Measurements from ENCODE around the gene LGMN. TPM values are rescaled to one million over a fixed set of nuclear protein-coding genes. Genes with fewer than 3 reads are reported as not detected.

LGMN gene
- total and polyA plus RNA-seq, 2 of the 13 experiments (the other 11 are each of a cell fraction or from before 2014, with no cell fraction given) = 28.9 to 76.4 TPM

DNA sequence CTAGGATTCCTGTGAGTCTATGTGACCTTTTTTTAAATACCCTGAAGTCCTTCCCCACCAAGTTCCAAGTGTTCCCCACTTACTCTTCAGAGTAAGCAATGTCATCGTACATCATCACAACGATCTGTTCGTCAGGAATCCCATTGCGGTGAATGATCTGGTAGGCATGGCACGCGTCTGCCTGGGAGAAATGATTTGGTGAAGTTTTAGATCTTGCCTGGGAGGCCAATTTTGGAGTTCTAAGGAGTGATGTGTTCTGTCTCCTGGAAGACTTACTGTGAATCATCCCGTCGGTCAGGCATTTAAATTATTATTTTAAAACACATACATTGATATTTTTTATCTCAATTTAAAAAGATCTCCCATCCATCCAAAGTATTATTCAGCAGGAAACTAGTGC is 29.8 kb downstream of the LGMN start:
- no peak for ATAC-seq
- 96% methylated on average over 8 of the region's 8 CpGs for WGBS (ENCODE audit: low lambda C conversion rate)
- TF ChIP-seq, protein P1, sequence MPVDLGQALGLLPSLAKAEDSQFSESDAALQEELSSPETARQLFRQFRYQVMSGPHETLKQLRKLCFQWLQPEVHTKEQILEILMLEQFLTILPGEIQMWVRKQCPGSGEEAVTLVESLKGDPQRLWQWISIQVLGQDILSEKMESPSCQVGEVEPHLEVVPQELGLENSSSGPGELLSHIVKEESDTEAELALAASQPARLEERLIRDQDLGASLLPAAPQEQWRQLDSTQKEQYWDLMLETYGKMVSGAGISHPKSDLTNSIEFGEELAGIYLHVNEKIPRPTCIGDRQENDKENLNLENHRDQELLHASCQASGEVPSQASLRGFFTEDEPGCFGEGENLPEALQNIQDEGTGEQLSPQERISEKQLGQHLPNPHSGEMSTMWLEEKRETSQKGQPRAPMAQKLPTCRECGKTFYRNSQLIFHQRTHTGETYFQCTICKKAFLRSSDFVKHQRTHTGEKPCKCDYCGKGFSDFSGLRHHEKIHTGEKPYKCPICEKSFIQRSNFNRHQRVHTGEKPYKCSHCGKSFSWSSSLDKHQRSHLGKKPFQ (CRISPR knock-in tag; IDR thresholded peaks at IDR 0.05; ENCODE audit: insufficient replicate concordance) = no peak
- TF ChIP-seq MTA1 (CRISPR knock-in tag; IDR thresholded peaks at IDR 0.05; ENCODE audit: borderline replicate concordance) (no peak), GATAD1 (CRISPR knock-in tag; IDR thresholded peaks at IDR 0.05) (no peak), NR3C1 (CRISPR knock-in tag; IDR thresholded peaks at IDR 0.05) (no peak), ZNF83 (CRISPR knock-in tag; IDR thresholded peaks at IDR 0.05; ENCODE audit: borderline replicate concordance) (no peak), NBN (conservative IDR thresholded peaks at IDR 0.05) (no peak), ARNT (IDR thresholded peaks at IDR 0.05) (no peak), GABPA (IDR thresholded peaks at IDR 0.05; ENCODE audit: low read depth, low read length) (no peak), GABPA (CRISPR knock-in tag; IDR thresholded peaks at IDR 0.05; ENCODE audit: low read depth) (no peak), ZNF562 (CRISPR knock-in tag; IDR thresholded peaks at IDR 0.05; ENCODE audit: borderline replicate concordance) (no peak)
- TF ChIP-seq, protein P2, sequence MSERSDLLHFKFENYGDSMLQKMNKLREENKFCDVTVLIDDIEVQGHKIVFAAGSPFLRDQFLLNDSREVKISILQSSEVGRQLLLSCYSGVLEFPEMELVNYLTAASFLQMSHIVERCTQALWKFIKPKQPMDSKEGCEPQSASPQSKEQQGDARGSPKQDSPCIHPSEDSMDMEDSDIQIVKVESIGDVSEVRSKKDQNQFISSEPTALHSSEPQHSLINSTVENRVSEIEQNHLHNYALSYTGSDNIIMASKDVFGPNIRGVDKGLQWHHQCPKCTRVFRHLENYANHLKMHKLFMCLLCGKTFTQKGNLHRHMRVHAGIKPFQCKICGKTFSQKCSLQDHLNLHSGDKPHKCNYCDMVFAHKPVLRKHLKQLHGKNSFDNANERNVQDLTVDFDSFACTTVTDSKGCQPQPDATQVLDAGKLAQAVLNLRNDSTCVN (CRISPR knock-in tag; IDR thresholded peaks at IDR 0.05; ENCODE audit: borderline replicate concordance) = no peak
- BruUV-seq (replicated peaks) = no TSS peak
- in situ Hi-C loops (cut with HindIII; ENCODE audit: extremely low pct_ligation_motif_present, low pct_unique_long_range_greater_than_20kb) (no loop called here), intact Hi-C loops (cut with micrococcal nuclease; ENCODE audit: unreplicated experiment) (no loop called here)
- Histone ChIP-seq H2AFZ (ENCODE audit: low read length) (no peak overlapping the region), H3K4me1 (ENCODE audit: insufficient read depth, low read length) (peaks cover under 1% of the 10 kb centered on the region; the same call in 1 of the 2 replicates), H3K9me3 (ENCODE audit: low read length) (no peaks in the 10 kb centered on the region), H3K4me3 (replicated peaks in 1 of 3; ENCODE audit: insufficient read depth in 1 of 3, low read depth in 2 of 3, low read length in 3 of 3) (no peak overlapping the region), H3K79me2 (ENCODE audit: insufficient read depth, low read length) (no peaks in the 10 kb centered on the region), H3K27ac (ENCODE audit: extremely low read length, insufficient read depth, low read length) (no peak overlapping the region), H4K20me1 (ENCODE audit: insufficient read depth, low read length) (no peaks in the 10 kb centered on the region), H3K4me2 (ENCODE audit: low read depth, low read length) (no peak overlapping the region), H3K27me3 (ENCODE audit: control insufficient read depth in 1 of 2, insufficient read depth in 2 of 2, low read length in 2 of 2) (no peaks in the 10 kb centered on the region), H3K36me3 (replicated peaks in 1 of 2; ENCODE audit: control insufficient read depth in 1 of 2, insufficient read depth in 2 of 2, low read length in 2 of 2) (no peaks in the 10 kb centered on the region; a peak in 1 of 5 replicates), H3K9ac (ENCODE audit: insufficient read depth, low read depth, low read length) (no peak overlapping the region)
- DNase-seq (ENCODE audit: low spot score) = no peak
- POLR2A ChIA-PET = no interaction called here
- CTCF ChIA-PET (ENCODE audit: low intra/inter-chr PET ratio, low total read pairs) = no interaction called here
- FAIRE-seq = no peak
